Measurements from ENCODE around the gene MAX. TPM values are rescaled to one million over a fixed set of nuclear protein-coding genes. Genes with fewer than 3 reads are reported as not detected.

MAX gene
- total RNA-seq, 4 donors from 2014 or later: 61.8 to 87.1 (median 80.9) TPM

DNA sequence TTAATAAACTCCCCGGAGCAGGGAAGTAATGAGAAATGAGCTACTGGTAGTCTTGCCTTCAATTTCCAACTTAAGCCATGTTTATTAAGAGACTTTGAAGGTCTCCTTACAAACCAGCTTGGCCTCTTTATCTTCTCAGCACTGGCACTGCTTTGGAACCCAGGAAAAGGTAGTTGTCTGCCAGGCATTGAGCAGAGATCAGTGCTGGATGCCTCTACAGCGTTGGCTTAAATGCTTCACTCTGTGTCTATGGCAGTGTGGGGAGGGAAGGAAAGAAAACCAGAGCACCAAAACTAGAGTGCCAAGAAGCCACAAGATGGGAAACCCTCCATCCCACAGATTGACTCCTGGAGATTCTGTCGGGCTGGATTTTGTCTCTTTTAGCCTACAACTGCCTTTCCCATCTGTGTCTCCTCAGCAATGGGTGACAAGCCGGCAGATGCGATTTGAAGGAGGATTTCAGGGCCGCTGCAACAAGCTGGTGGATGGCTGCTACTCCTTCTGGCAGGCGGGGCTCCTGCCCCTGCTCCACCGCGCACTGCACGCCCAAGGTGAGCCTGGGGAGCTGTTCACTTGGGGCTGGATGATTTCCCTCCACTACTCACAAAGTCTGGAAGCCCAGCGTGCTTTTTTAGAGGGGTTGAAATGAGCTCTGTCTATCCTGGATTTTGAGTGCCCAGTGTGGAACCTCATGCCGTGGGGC, 58.3 kb downstream of the MAX start:
- 69 to 88% methylated on average over 3 to 11 of the region's 12 CpGs for WGBS, 2 donors (ENCODE audit: low coverage in 1 of 2)
- Histone ChIP-seq H3K27me3 (no peaks in the 10 kb centered on the region), H3K9me3 (no peaks in the 10 kb centered on the region), H3K36me3 (peaks cover 0 to 76% of the 10 kb centered on the region in 2 donors), H3K4me3 (no peak overlapping the region), H3K27ac (no peak overlapping the region), H3K4me1 (no peaks in the 10 kb centered on the region)
- no peak for ATAC-seq
- no peak for TF ChIP-seq POLR2AphosphoS5 (IDR thresholded peaks at IDR 0.05)
- TF ChIP-seq POLR2A (IDR thresholded peaks at IDR 0.05): no peak
- no peak for TF ChIP-seq EP300 (IDR thresholded peaks at IDR 0.05)
- TF ChIP-seq, protein P1, sequence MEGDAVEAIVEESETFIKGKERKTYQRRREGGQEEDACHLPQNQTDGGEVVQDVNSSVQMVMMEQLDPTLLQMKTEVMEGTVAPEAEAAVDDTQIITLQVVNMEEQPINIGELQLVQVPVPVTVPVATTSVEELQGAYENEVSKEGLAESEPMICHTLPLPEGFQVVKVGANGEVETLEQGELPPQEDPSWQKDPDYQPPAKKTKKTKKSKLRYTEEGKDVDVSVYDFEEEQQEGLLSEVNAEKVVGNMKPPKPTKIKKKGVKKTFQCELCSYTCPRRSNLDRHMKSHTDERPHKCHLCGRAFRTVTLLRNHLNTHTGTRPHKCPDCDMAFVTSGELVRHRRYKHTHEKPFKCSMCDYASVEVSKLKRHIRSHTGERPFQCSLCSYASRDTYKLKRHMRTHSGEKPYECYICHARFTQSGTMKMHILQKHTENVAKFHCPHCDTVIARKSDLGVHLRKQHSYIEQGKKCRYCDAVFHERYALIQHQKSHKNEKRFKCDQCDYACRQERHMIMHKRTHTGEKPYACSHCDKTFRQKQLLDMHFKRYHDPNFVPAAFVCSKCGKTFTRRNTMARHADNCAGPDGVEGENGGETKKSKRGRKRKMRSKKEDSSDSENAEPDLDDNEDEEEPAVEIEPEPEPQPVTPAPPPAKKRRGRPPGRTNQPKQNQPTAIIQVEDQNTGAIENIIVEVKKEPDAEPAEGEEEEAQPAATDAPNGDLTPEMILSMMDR (IDR thresholded peaks at IDR 0.05): no peak

- ATAC-seq: no peak
- TF ChIP-seq, protein P1 (IDR thresholded peaks at IDR 0.05): no peak
- TF ChIP-seq POLR2AphosphoS5 (IDR thresholded peaks at IDR 0.05) (no peak), EP300 (IDR thresholded peaks at IDR 0.05) (no peak), POLR2A (IDR thresholded peaks at IDR 0.05) (no peak)
- Histone ChIP-seq H3K36me3 (peaks cover 0 to 65% of the 10 kb centered on the region in 2 donors), H3K9me3 (no peaks in the 10 kb centered on the region), H3K27me3 (no peaks in the 10 kb centered on the region), H3K4me1 (no peaks in the 10 kb centered on the region), H3K27ac (no peak overlapping the region), H3K4me3 (no peak overlapping the region)
- WGBS, 2 donors (ENCODE audit: low coverage in 1 of 2): 67 to 85% methylated on average over 3 to 7 of the region's 8 CpGs
These were observed 59.5 kb downstream of the MAX start for GRCh38 chr14:65042731-65043372.

DNA sequence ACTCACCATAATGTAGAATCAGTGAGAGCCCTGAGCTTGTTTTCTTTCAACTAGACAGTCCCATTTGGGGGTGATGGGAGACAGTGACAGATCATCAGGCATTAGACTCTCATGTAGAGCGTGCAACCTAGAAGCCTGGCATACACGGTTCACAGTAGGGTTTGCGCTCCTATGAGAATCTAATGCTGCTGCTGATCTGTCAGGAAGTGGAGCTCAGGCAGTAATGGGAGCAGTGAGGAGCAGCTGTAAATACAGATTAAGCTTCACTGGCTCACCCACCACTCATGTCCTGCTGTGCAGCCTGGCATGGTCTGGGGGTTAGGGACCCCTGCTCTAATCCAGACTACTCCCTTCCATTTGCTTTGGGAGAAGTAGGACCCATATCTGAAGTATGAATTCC, 60.0 kb downstream of the MAX start:
- H3K36me3 ChIP-seq: peaks cover 0 to 65% of the 10 kb centered on the region in 2 donors
- 88 to 97% methylated on average over 3 of the region's 3 CpGs for WGBS, 2 donors (ENCODE audit: low coverage in 1 of 2)

GRCh38 chr14:65041434-65041915, 60.8 kb downstream of the MAX start:
- no peak overlapping the region for H3K4me3 ChIP-seq
- H3K36me3 ChIP-seq: peaks cover 0 to 63% of the 10 kb centered on the region in 2 donors
- H3K9me3 ChIP-seq: no peaks in the 10 kb centered on the region
- H3K27ac ChIP-seq: no peak overlapping the region
- WGBS, 2 donors (ENCODE audit: low coverage in 1 of 2): 67 to 89% methylated on average over 1 to 7 of the region's 7 CpGs
- H3K4me1 ChIP-seq: no peaks in the 10 kb centered on the region
- no peak for ATAC-seq
- H3K27me3 ChIP-seq: no peaks in the 10 kb centered on the region
- no peak for TF ChIP-seq EP300 (IDR thresholded peaks at IDR 0.05)
- no peak for TF ChIP-seq POLR2A (IDR thresholded peaks at IDR 0.05)
- TF ChIP-seq POLR2AphosphoS5 (IDR thresholded peaks at IDR 0.05): no peak
- TF ChIP-seq, protein P1 (IDR thresholded peaks at IDR 0.05): no peak

More for the DNA sequence above, 60.0 kb downstream of the MAX start:
- no peak for ATAC-seq
- Histone ChIP-seq H3K27me3 (no peaks in the 10 kb centered on the region), H3K27ac (no peak overlapping the region), H3K9me3 (no peaks in the 10 kb centered on the region), H3K4me1 (no peaks in the 10 kb centered on the region), H3K4me3 (no peak overlapping the region)
- TF ChIP-seq POLR2AphosphoS5 (IDR thresholded peaks at IDR 0.05) (no peak), EP300 (IDR thresholded peaks at IDR 0.05) (no peak), POLR2A (IDR thresholded peaks at IDR 0.05) (no peak)
- TF ChIP-seq, protein P1 (IDR thresholded peaks at IDR 0.05): no peak
